Psoas muscle (tissue), 8 donors: ENCODE results near the gene MAPKAPK2. TPM values are rescaled to one million over a fixed set of nuclear protein-coding genes. Genes with fewer than 3 reads are reported as not detected.

ENCODE experiments used
- ATAC-seq, 4 donors: fragments of 200-7000 bp; cut with Tn5 transposase; one replicate each; pipeline ENCODE4 v1.9.1; 2020; ENCODE audit warnings: moderate library complexity in 3 of 4, mild to moderate bottlenecking in 2 of 4
- DNase-seq, 2 donors: peaks; one replicate each; pipeline ENCODE4 v3.0.0-alpha.2; 2020
- H3K27ac ChIP-seq: fragments of 200-600 bp; one replicate; pipeline ENCODE4 v1.8.0; 2022
- H3K27me3 ChIP-seq, 3 donors: fragments of 200-600 bp in 1 of 3; one replicate each; pipeline versions ENCODE4 v1.6.1 to v1.8.0; 2013 to 2022; ENCODE audit warnings: low read length in 2 of 3, mild to moderate bottlenecking in 2 of 3, moderate library complexity in 1 of 3; ENCODE audit not compliant: insufficient read depth in 3 of 3
- H3K36me3 ChIP-seq, 2 donors: fragments of 200-600 bp in 1 of 2; one replicate each; pipeline versions ENCODE4 v1.6.1 to v1.8.0; 2013 to 2022; ENCODE audit warnings: low read depth in 1 of 2, mild to moderate bottlenecking in 1 of 2, moderate library complexity in 1 of 2; ENCODE audit not compliant: insufficient read depth in 1 of 2
- H3K4me1 ChIP-seq: fragments of 200-600 bp; one replicate; pipeline ENCODE4 v1.8.0; 2022
- H3K4me3 ChIP-seq: fragments of 200-600 bp; one replicate; pipeline ENCODE4 v1.8.0; 2022; ENCODE audit warnings: mild to moderate bottlenecking
- H3K9me3 ChIP-seq: fragments of 200-600 bp; one replicate; pipeline ENCODE4 v1.8.0; 2022
- WGBS, 3 donors: extraction: QIAGEN DNeasy Blood & Tissue Kit; methylation state at CpG; one replicate each; pipeline versions ENCODE4 v1.1.6 to v1.1.7; 2013; 5-methylcytosine and 5-hydroxymethylcytosine counted together
- intact Hi-C, 2 donors: fragments of 100-400 bp; cut with DNase I; formaldehyde crosslinking; loops; one replicate each; pipeline versions ENCODE4 v1.11.0 to v1.14.2; 2022
- polyA plus RNA-seq, 3 donors: library from polyadenylated mRNA; stranded (reverse); fragments of 200-250 nt; gene quantifications; one replicate each; pipeline ENCODE4 v1.2.3, GENCODE V29; 2013
- total RNA-seq, 4 donors: library from RNA; stranded (reverse); fragmentation: NEBNext Ultra II Directional in 2 of 4; extraction: Animal tissue kit (Norgen Biotek cat#: 25700) in 2 of 4; gene quantifications; one replicate each; pipeline versions ENCODE4 v1.2.1 to v1.2.4, GENCODE V29; 2021 to 2023
- TF ChIP-seq, protein P1 (sequence below): fragments of 200-600 bp; IDR thresholded peaks from one replicate; pipeline ENCODE4 v1.8.0; 2022; ENCODE audit warnings: antibody characterized with exemption
- donor health status: healthy with polysubstance abuse.
- donor health status: DM: no; HTN: no; CAD: no; lungs with moderate emphysema.
- donor health status: Bipolar disorder and iron deficiency.
- donor health status: healthy.
- donor health status: DM: yes; HTN: yes; CAD: no.
- donor health status: DM: no; HTN: no; CAD: no.
- donor health status: DM: no; HTN: no; CAD: no.
- donor health status: DM: yes; HTN: yes; CAD: no.

The MAPKAPK2 gene
- total and polyA plus RNA-seq, 7 donors, result 89.4 to 198 (median 139) TPM

DNA sequence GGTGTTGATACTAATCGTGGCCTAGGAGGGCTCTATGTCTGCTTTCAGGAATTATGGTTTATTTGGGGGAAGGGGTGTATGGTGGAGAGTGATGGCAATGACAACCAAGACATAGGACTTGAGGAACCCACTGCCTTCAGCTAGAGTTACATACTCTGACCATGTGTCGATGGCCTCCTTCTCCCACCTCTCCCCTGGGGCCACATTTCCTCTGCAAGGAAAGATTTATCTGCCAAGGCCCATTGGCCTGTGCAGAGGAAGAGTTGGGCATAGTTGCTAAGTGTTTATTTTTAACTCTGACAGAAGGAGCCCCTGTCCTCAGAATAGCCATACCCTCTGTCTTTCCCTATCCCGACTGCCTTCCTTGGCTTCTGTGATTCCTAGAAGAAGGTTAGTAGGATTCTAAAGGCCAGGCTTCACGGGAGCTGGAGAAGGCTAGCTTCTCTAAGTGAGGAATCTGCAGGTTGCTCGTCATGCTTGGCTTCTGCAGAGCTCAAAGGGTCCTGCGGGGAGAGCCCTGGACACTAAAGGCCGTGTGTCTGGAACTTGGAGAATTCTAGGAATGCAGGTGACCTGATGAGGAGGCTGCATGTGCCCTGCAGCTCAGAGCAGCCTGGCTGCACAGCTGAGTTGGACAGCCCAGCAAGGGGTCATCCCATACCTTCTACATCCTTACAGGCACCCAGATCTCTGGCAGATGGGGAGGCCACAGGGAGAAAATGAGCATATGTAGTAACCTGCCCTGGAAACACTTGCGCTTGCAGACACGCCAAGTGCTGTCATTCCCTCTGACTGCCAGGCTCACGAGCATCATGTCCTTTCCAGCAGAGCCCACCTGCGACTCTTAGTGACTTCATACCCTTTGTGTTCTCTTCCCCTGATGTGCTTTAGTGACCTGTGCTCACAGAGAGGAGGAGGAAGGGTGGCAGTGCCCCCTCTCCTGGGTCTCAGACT, 9.7 kb downstream of the MAPKAPK2 start:
- Histone ChIP-seq H3K27me3 (no peaks in the 10 kb centered on the region), H3K27ac (peak overlapping the region; percentile 98), H3K9me3 (no peaks in the 10 kb centered on the region), H3K4me3 (peak overlapping the region; percentile 52), H3K4me1 (peaks cover 100% of the 10 kb centered on the region), H3K36me3 (peaks cover 0 to 13% of the 10 kb centered on the region in 2 donors)
- intact Hi-C loops, result loop anchor here in 1 of 2 donors (2.0 kb wide), 1 partner anchor 30 kb away; no protein-coding TSS in a partner anchor
- ATAC-seq, result peak; percentile 7 to 41 (median 26)
- TF ChIP-seq, protein P1, sequence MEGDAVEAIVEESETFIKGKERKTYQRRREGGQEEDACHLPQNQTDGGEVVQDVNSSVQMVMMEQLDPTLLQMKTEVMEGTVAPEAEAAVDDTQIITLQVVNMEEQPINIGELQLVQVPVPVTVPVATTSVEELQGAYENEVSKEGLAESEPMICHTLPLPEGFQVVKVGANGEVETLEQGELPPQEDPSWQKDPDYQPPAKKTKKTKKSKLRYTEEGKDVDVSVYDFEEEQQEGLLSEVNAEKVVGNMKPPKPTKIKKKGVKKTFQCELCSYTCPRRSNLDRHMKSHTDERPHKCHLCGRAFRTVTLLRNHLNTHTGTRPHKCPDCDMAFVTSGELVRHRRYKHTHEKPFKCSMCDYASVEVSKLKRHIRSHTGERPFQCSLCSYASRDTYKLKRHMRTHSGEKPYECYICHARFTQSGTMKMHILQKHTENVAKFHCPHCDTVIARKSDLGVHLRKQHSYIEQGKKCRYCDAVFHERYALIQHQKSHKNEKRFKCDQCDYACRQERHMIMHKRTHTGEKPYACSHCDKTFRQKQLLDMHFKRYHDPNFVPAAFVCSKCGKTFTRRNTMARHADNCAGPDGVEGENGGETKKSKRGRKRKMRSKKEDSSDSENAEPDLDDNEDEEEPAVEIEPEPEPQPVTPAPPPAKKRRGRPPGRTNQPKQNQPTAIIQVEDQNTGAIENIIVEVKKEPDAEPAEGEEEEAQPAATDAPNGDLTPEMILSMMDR, result no peak
- no peak for DNase-seq
- 18 to 28% (median 23%) methylated on average over 11 of the region's 11 CpGs for WGBS, 3 donors

DNA sequence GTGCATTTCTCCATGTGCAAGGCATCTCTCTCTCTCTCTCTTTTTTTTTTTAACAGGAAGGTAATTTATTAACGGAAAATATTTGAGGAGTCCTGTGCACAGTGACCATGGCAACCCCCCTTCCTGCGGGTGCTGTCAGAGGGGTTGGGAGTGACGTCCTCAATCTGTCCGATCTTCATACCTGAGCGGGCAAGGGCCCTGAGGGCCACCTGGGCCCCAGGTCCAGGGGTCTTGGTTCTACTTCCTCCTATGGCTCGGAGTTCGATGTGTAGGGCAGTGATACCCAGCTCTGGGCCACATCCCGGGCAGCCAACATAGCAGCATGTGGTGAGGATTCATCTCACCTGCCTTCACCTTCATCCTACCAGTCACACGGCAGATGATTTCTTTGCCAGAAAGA, 11.0 kb downstream of the MAPKAPK2 start:
- 74 to 83% (median 80%) methylated on average over 9 of the region's 9 CpGs for WGBS, 3 donors
- TF ChIP-seq, protein P1, result no peak
- Histone ChIP-seq H3K4me1 (peaks cover 100% of the 10 kb centered on the region), H3K9me3 (no peaks in the 10 kb centered on the region), H3K27me3 (no peaks in the 10 kb centered on the region), H3K27ac (peak overlapping the region; percentile 98), H3K36me3 (peaks cover 0 to 10% of the 10 kb centered on the region in 2 donors), H3K4me3 (no peak overlapping the region)
- intact Hi-C loops, result loop anchor here in 1 of 2 donors (2.0 kb wide), 1 partner anchor 29 kb away; no protein-coding TSS in a partner anchor
- ATAC-seq (no peak), DNase-seq (no peak)

DNA sequence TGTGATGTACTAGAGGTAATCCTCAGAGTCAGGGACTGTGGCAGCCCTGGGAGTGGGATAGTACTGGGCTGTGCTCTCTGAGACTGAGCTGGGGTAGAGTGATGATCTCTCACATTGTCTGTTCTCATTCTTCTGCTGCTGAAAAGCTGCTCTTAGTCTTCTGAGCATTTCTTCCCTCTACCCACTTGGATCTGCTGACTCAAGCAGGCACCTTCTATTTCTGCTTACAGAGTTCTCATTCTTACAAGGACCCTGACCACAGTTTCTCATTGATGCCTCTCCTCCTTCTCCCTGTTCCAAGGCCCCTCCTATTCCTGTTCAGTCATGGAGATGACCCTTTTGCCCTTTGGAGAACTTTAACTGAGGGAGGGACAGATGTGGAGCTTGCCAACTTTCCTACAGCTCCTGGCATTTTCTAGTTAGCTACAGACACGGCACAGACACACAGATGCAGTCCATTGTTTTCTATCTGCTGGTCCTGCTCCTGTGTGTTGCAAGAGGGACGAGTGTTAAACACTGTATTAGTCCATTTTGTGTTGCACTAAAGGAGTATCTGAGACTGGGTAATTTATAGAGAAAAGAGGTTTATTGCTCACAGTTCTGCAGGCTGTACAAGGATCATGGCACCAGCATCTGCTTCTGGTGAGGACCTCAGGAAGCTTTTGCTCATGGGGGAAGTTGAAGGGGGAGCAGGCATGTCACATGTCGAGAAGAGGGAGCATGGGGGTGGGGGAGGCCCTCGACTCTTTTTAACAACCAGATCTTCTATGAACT, 12.3 kb downstream of the MAPKAPK2 start:
- WGBS, 3 donors, result 47 to 53% (median 51%) methylated on average over 4 of the region's 4 CpGs
- H3K27ac ChIP-seq, result peak overlapping the region; percentile 98
- TF ChIP-seq, protein P1, result no peak
- H3K36me3 ChIP-seq, result peaks cover 0 to 10% of the 10 kb centered on the region in 2 donors
- peaks cover 100% of the 10 kb centered on the region for H3K4me1 ChIP-seq
- intact Hi-C loops, result no loop called here
- H3K27me3 ChIP-seq, result no peaks in the 10 kb centered on the region
- no peak for DNase-seq
- no peak for ATAC-seq
- H3K4me3 ChIP-seq, result no peak overlapping the region
- H3K9me3 ChIP-seq, result no peaks in the 10 kb centered on the region

DNA sequence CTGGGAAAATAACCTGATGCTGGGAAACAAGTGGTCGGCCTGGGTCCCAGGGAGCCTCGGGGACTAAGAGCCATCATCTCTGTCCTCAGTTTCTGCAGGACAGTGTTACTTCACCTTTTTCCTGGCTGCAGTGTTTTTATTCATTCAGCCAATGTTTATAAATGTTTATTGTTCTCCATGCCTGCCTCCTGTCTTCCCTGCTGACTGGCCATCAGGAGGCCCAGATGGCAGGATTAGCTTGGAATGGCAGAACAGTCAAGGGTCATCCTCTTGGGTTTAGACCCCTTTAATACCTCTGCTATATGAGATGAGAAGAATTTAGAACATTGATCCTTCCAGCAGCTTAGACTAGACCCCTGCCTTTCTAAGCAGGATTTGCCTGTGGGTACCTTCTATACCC, 13.3 kb downstream of the MAPKAPK2 start:
- H3K27ac ChIP-seq, result peak overlapping the region; percentile 98
- TF ChIP-seq, protein P1, result no peak
- H3K36me3 ChIP-seq, result peaks cover 0 to 10% of the 10 kb centered on the region in 2 donors
- peaks cover 100% of the 10 kb centered on the region for H3K4me1 ChIP-seq
- DNase-seq (no peak), ATAC-seq (no peak)
- H3K4me3 ChIP-seq, result no peak overlapping the region
- 86 to 95% (median 94%) methylated on average over 2 of the region's 2 CpGs for WGBS, 3 donors
- no peaks in the 10 kb centered on the region for H3K27me3 ChIP-seq
- intact Hi-C loops, result no loop called here
- H3K9me3 ChIP-seq, result no peaks in the 10 kb centered on the region
